AG04450 (cell line): ENCODE results near the gene TSTD1. TPM values are rescaled to one million over a fixed set of nuclear protein-coding genes. Genes with fewer than 3 reads are reported as not detected.
"Not testable (repeated sequence)": the region's sequence is repeated elsewhere in the genome, so short reads cannot be mapped to it uniquely, and the experiment has no call there.

Source experiments
- CTCF ChIA-PET: fragments of 300-600, 350-600 bp; formaldehyde crosslinking; extraction: SDS; loops from one replicate; lab custom pipeline; 2022; ENCODE audit warnings: antibody characterized with exemption, inconsistent platforms; lab: Charles Lee
- POLR2A ChIA-PET: fragments of 350-600 bp; formaldehyde crosslinking; extraction: SDS; loops from one replicate; lab custom pipeline; 2021; ENCODE audit warnings: antibody characterized with exemption, inconsistent platforms; lab: Yijun Ruan, JAX
- DNase-seq: peaks from one replicate; pipeline ENCODE4 v3.0.0-alpha.2; 2011; ENCODE audit warnings: low read depth, low spot score
- H3K27ac ChIP-seq: one replicate; pipeline ENCODE4 v1.5.1; 2012; ENCODE audit warnings: low read depth, low read length, control low read depth
- H3K27me3 ChIP-seq: one replicate; pipeline ENCODE4 v1.6.0; 2012; ENCODE audit warnings: low read length; ENCODE audit not compliant: control insufficient read depth, insufficient read depth
- H3K4me3 ChIP-seq: 2 replicates; pipeline ENCODE4 v1.5.1; 2011; ENCODE audit warnings: mild to moderate bottlenecking, low read depth, low read length, control low read depth
- H3K9me3 ChIP-seq: 2 replicates; pipeline ENCODE4 v1.5.1; 2012; ENCODE audit warnings: low read length; ENCODE audit not compliant: control insufficient read depth, insufficient read depth
- CTCF ChIP-seq: IDR thresholded peaks from 2 replicates; pipeline ENCODE4 v1.5.1; 2011; ENCODE audit warnings: low read depth, low read length, control low read depth, inconsistent platforms
- polyA plus RNA-seq: library from polyadenylated mRNA; depleted of rRNA; stranded (reverse); fragments of >200 nt; gene quantifications from 2 replicates; pipeline ENCODE4 v1.2.3, GENCODE V29; 2011; rRNA removed
- small RNA-seq: library from RNA; depleted of rRNA; stranded (forward); fragments of <200 nt; gene quantifications from one replicate; pipeline ENCODE3, GENCODE V24; 2012; ENCODE audit warnings: low read depth; ENCODE audit not compliant: insufficient read length

TSTD1 gene
- polyA plus RNA-seq, 1 experiment: 0.33 TPM

GRCh38 chr1:160996178-160996577 lies 42.6 kb downstream of the TSTD1 start:
- Histone ChIP-seq H3K9me3 (no peaks in the 10 kb centered on the region), H3K4me3 (no peak overlapping the region), H3K27me3 (peaks cover 3% of the 10 kb centered on the region), H3K27ac (no peak overlapping the region)
- ChIA-PET CTCF (interaction anchor here (1.1 to 6.5 kb wide), 8 partner anchors 8 to 143 kb away, joined by 3 to 87 read pairs (median 4); partner anchors contain the start of gene KLHDC9), POLR2A (no interaction called here)
- TF ChIP-seq CTCF: no peak
- no peak for DNase-seq

GRCh38 chr1:160993544-160994193 lies 45.1 kb downstream of the TSTD1 start:
- Histone ChIP-seq H3K27ac (no peak overlapping the region), H3K9me3 (no peaks in the 10 kb centered on the region), H3K4me3 (no peak overlapping the region), H3K27me3 (no peaks in the 10 kb centered on the region)
- POLR2A ChIA-PET: interaction anchor here (0.7 kb wide), 4 partner anchors 28 to 197 kb away, joined by 3 to 11 read pairs (median 4); no protein-coding TSS in a partner anchor
- CTCF ChIA-PET: interaction anchor here (0.5 to 6.5 kb wide), 12 partner anchors 10 to 377 kb away, joined by 3 to 87 read pairs (median 4); partner anchors contain the start of gene KLHDC9
- DNase-seq: peak; percentile 32
- peak; percentile 52 for TF ChIP-seq CTCF

- ChIA-PET POLR2A (interaction anchor here (0.6 kb wide), 1 partner anchor 88 kb away, joined by 5 read pairs; no protein-coding TSS in a partner anchor), CTCF (interaction anchor here (1.0 kb wide), 1 partner anchor 265 kb away, joined by 7 read pairs; no protein-coding TSS in a partner anchor)
- DNase-seq, H3K27me3 ChIP-seq, H3K27ac ChIP-seq, H3K9me3 ChIP-seq, H3K4me3 ChIP-seq: not testable (repeated sequence)
Measured at GRCh38 chr1:160992036-160992435, 46.7 kb downstream of the TSTD1 start.

Small RNA genes within 50 kb of the gene (small RNA-seq; reads per million reads assigned to genes)
- gene AL591806.2: not detected

Other genes with a start within 250 kb of the TSTD1 start
- gene LY9, start 242.8 kb downstream of the TSTD1 start, polyA plus RNA-seq: not detected in 2 replicates
- not detected in 2 replicates for gene CD244, start 176.1 kb downstream of the TSTD1 start, polyA plus RNA-seq
- not detected in 2 replicates for gene ITLN1, start 153.8 kb downstream of the TSTD1 start, polyA plus RNA-seq
- gene ITLN2, start 84.2 kb downstream of the TSTD1 start, polyA plus RNA-seq: not detected in 2 replicates
- gene F11R, start 17.8 kb downstream of the TSTD1 start, polyA plus RNA-seq: 1.7 and 2.0 TPM in 2 replicates
- 32.6 and 37.6 TPM in 2 replicates for gene USF1, start 7.0 kb upstream of the TSTD1 start, polyA plus RNA-seq
- not detected in 2 replicates for gene ARHGAP30, start 30.9 kb upstream of the TSTD1 start, polyA plus RNA-seq
- gene NECTIN4, start 50.6 kb upstream of the TSTD1 start, polyA plus RNA-seq: 0.02 and 0.16 TPM in 2 replicates
- gene KLHDC9, start 59.4 kb upstream of the TSTD1 start, polyA plus RNA-seq: 1.1 and 1.6 TPM in 2 replicates
- gene PFDN2, start 79.1 kb upstream of the TSTD1 start, polyA plus RNA-seq: 84.2 and 101 TPM in 2 replicates
- 19.2 and 24.3 TPM in 2 replicates for gene NIT1, start 79.1 kb upstream of the TSTD1 start, polyA plus RNA-seq
- 34.9 and 38.0 TPM in 2 replicates for gene DEDD, start 93.7 kb upstream of the TSTD1 start, polyA plus RNA-seq
- 129 and 146 TPM in 2 replicates for gene UFC1, start 115.0 kb upstream of the TSTD1 start, polyA plus RNA-seq
- 15.4 and 16.2 TPM in 2 replicates for gene USP21, start 120.5 kb upstream of the TSTD1 start, polyA plus RNA-seq
- 9.7 and 9.8 TPM in 2 replicates for gene PPOX, start 127.5 kb upstream of the TSTD1 start, polyA plus RNA-seq
- 21.8 and 24.7 TPM in 2 replicates for gene B4GALT3, start 138.5 kb upstream of the TSTD1 start, polyA plus RNA-seq
- 0.52 and 0.72 TPM in 2 replicates for gene ADAMTS4, start 160.1 kb upstream of the TSTD1 start, polyA plus RNA-seq
- gene NDUFS2, start 163.4 kb upstream of the TSTD1 start, polyA plus RNA-seq: 150 and 155 TPM in 2 replicates
- 0.37 and 0.66 TPM in 2 replicates for gene FCER1G, start 176.3 kb upstream of the TSTD1 start, polyA plus RNA-seq
- gene APOA2, start 184.7 kb upstream of the TSTD1 start, polyA plus RNA-seq: not detected in 2 replicates
- gene TOMM40L, start 187.1 kb upstream of the TSTD1 start, polyA plus RNA-seq: 9.3 and 9.9 TPM in 2 replicates
- not detected in 2 replicates for gene NR1I3, start 199.2 kb upstream of the TSTD1 start, polyA plus RNA-seq
- gene PCP4L1, start 219.8 kb upstream of the TSTD1 start, polyA plus RNA-seq: not detected in 2 replicates